HG02870 (cell line): ENCODE results near the gene ANGPT4.
"Not testable (repeated sequence)": the region's sequence is repeated elsewhere in the genome, so short reads cannot be mapped to it uniquely, and the experiment has no call there.

Experiments used
- ATAC-seq: cut with Tn5 transposase; IDR thresholded peaks from one replicate; pipeline ENCODE4 v1.9.1; 2021; ENCODE audit warnings: mild to moderate bottlenecking, moderate library complexity; ENCODE audit not compliant: unreplicated experiment

The ANGPT4 gene

DNA sequence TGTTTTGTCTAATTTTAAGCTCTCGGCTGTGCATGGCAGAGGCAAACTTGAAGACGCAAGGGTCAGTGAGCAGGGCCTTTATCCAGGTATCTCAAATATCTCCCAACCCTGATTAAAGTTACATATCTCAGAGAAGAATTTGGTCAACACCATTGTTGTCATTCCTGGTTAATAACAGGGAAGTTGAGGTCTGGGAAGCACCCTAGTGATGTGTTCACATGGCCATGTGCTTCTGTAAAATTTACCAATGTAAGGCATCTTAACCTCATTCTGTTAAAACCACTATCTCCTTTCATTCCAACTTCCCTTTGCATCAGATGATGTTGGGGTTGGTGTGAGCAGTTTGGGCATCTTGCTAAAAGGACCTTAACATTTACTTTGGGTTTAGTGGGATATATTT lies 86.6 kb downstream of the ANGPT4 start:
- no peak for ATAC-seq

DNA sequence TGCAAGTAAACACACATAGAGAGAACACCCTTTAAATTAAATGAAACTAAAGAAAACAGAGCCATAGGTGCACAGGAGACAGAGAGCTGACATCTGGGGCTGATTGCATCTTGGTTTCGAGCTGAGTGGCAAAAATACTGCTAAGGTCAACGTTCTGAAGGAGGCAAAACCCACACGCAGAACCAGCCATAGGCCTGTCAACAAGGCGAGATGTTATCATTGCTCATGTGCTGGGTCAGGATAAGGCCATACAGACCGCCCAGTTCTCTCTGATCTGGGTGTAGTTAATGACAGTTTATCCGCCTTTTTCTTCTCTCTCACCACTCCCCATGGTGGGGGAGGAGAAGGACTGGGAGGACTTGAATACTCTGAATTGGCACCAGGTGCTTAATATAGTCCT lies 87.1 kb downstream of the ANGPT4 start:
- no peak for ATAC-seq

DNA sequence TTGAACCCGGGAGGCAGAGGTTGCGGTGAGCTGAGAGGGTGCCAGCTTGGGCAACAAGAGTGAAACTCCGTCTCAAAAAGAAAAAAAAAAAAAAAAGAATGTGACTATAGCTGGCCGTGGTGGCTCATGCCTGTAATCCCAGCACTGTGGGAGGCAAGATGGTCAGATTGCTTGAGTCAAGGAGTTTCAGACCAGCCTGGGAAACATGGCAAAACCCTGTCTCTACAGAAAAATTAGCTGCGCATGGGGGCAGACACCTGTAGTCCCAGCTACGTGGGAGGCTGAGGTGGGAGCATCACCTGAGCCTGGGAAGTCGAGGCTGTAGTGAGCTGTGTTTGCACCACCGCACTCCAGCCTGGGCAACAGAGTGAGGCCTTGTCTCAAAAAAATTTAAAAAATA lies 88.2 kb downstream of the ANGPT4 start:
- ATAC-seq = not testable (repeated sequence)

- no peak for ATAC-seq
Observed at GRCh38 chr20:826695-827323, 89.3 kb downstream of the ANGPT4 start.

GRCh38 chr20:825710-826421 lies 90.3 kb downstream of the ANGPT4 start:
- no peak for ATAC-seq

DNA sequence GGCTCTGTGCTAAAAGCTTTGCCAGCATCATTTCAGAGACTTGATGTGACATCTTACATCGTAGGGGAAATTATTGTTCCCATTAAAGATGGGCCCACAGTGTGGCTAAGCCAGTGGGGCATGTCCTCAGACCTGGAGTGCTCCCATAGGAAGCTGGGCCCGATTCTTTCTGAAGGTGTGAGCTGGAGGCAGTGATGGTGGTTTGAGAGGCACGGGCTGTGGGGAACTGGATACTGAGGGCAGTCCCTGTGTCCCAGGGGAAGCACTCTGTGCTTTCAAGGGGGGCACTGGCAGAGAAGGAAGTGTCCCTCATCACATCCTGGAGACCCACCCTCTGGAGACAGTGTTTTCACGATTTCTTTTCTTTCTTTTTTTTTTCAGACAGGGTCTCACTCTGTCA lies 91.2 kb downstream of the ANGPT4 start:
- no peak for ATAC-seq

DNA sequence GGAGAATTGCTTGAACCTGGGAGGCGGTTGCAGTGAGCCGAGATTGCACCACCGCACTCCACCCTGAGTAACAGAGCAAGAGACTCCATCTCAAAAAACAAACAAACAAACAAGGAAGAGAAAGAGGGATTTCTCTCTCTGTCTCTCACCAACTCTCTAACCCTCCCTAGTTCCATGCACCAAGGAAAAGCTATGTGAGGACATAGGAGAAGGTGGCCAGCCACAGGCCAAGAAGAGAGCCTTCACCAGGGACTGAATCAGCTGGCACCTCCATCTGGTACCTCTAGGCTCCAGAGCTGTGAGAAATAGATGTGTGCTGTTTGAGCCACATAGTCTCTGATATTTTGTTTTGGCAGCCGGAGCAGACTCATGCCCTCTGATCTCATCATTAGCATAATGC lies 91.6 kb downstream of the ANGPT4 start:
- ATAC-seq = no peak

- ATAC-seq = no peak
Observed at GRCh38 chr20:823574-823902, 92.6 kb downstream of the ANGPT4 start.

DNA sequence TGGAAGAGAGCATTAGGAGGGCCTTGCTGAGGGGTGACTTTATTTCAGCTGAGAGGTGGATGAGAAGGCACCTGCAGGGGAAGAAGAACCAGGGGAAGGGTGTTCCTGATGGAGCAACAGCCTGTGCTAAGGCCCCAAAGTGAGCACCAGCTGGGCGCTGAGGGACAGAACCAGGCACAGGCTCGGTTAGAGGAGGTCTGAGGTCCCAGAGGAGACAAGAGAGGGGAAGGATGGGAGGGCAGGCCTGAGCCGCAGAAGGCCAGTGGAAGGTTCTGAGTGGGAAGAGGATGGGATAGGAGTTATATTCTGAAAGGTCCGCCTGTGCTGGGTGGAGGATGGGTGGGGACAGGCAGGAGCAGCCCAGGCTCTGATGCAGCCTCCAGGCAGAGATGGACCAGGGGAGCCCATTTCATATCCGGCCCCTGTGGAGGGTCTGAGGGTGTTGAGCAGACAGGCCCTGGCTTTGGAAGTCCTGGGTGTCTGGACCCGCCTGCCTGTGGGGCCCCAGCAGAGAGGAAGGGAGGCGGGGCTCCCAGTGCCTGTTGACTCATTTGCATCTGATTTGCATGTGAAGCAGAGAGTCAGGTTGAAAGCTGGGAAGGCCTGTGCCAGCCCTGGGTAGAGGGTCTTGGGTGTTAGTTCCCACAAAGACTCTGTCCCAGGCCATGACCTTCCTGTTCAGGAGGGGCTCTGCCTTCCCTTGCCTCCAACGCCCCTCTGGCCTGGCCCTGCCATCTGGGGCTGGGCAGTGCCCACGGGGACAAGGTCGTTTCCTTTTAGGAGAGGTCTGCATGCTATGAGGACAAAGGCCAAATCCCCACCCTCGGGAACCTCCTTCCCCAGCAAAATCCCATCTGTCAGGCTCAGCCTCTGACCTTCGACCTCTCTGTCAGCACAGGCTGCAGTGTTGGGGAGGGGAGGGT lies 93.2 kb downstream of the ANGPT4 start:
- no peak for ATAC-seq

- no peak for ATAC-seq
Observed at GRCh38 chr20:821731-822065, 94.4 kb downstream of the ANGPT4 start.

DNA sequence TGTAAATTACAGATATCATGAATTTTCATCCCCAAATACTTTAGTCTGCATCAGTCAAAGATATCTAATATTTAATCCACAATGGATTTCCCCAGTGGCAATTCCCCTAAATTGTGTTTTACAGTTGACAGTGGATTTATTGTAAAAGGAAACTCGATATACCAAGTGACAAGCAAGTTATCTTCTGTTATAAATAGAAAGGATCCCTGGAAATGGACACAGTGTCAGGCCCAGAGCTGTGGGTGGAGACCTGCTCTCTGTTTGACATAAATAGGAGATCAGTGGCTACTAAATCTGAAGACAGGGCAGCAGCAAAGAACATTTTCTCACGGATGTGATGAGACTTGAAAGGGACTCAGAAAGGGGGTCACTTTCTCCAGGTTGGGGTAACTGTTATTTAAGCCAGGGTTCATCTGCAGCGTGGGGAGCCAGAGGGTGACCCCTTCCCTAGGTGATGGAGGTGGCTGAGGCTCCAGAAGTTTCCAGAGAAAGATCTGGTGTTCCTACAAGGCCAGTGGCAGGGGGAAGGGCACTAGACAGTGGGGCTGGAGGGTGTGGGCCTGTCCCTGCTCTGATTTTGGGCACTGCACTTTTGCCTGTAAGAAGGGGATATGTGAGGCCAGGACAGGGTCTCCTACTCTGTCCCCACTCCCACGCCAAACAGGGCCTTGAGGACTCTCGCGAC lies 94.9 kb downstream of the ANGPT4 start:
- no peak for ATAC-seq

- no peak for ATAC-seq
Observed at GRCh38 chr20:820323-820953, 95.7 kb downstream of the ANGPT4 start.
